CD8-positive, alpha-beta memory T cell (primary cell): Measurements from ENCODE around the gene ZFAND3. TPM values are rescaled to one million over a fixed set of nuclear protein-coding genes. Genes with fewer than 3 reads are reported as not detected.

Experiments
- CTCF ChIA-PET: fragments of 350-600 bp; sonication (Branson Sonifier 250); formaldehyde crosslinking; loops from one replicate; lab custom pipeline; 2021; ENCODE audit warnings: antibody characterized with exemption; lab: Charles Lee
- POLR2A ChIA-PET: fragments of 350-600 bp; sonication (Branson Sonifier 250); formaldehyde crosslinking; loops from one replicate; lab custom pipeline; 2021; ENCODE audit warnings: antibody characterized with exemption; lab: Charles Lee
- DNase-seq, 5 donors: peaks; one replicate each; pipeline versions ENCODE4 v3.0.0 to v3.0.0-alpha.2; 2020 to 2022; ENCODE audit warnings: mixed read lengths in 1 of 5
- H3K27ac ChIP-seq: one replicate; pipeline ENCODE4 v1.7.0; 2013; ENCODE audit warnings: low read depth, mild to moderate bottlenecking, low read length, moderate library complexity
- H3K27me3 ChIP-seq: 2 replicates; pipeline ENCODE4 v1.7.0; 2013; ENCODE audit warnings: low read length, mild to moderate bottlenecking; ENCODE audit not compliant: insufficient read depth, poor library complexity, severe bottlenecking
- H3K36me3 ChIP-seq: 2 replicates; pipeline ENCODE4 v1.7.0; 2013; ENCODE audit warnings: mild to moderate bottlenecking, low read length, moderate library complexity; ENCODE audit not compliant: insufficient read depth
- H3K4me1 ChIP-seq: 2 replicates; pipeline ENCODE4 v1.7.0; 2013; ENCODE audit warnings: mild to moderate bottlenecking, low read length, moderate library complexity; ENCODE audit not compliant: insufficient read depth
- H3K4me3 ChIP-seq: 2 replicates; pipeline ENCODE4 v1.7.0; 2013; ENCODE audit warnings: mild to moderate bottlenecking, low read length
- H3K9me3 ChIP-seq: 2 replicates; pipeline ENCODE4 v1.7.0; 2013; ENCODE audit warnings: mild to moderate bottlenecking, low read length
- H3K27ac Mint-ChIP-seq, 8 donors: one replicate each; pipeline ENCODE4 v1.8.0; 2020 to 2021; ENCODE audit warnings: mixed read lengths in 8 of 8, mild to moderate bottlenecking in 6 of 8, inconsistent platforms in 3 of 8, moderate library complexity in 3 of 8
- H3K27me3 Mint-ChIP-seq, 2 donors: one replicate each; pipeline ENCODE4 v1.8.0; 2020 to 2021; ENCODE audit warnings: mixed read lengths in 2 of 2, mild to moderate bottlenecking in 1 of 2, moderate library complexity in 1 of 2
- H3K36me3 Mint-ChIP-seq, 3 donors: one replicate each; pipeline ENCODE4 v1.8.0; 2020 to 2021; ENCODE audit warnings: mixed read lengths in 3 of 3, inconsistent platforms in 1 of 3, mild to moderate bottlenecking in 1 of 3
- H3K4me1 Mint-ChIP-seq, 3 donors: one replicate each; pipeline ENCODE4 v1.8.0; 2020 to 2021; ENCODE audit warnings: mixed read lengths in 3 of 3, inconsistent platforms in 1 of 3, mild to moderate bottlenecking in 1 of 3
- H3K4me3 Mint-ChIP-seq, 7 donors: one replicate each; pipeline ENCODE4 v1.8.0; 2020 to 2021; ENCODE audit warnings: mixed read lengths in 7 of 7, mild to moderate bottlenecking in 6 of 7, moderate library complexity in 4 of 7, inconsistent platforms in 2 of 7
- H3K9me3 Mint-ChIP-seq, 5 donors: one replicate each; pipeline ENCODE4 v1.8.0; 2020 to 2022; ENCODE audit warnings: mixed read lengths in 5 of 5, mild to moderate bottlenecking in 3 of 5, moderate library complexity in 2 of 5, inconsistent platforms in 1 of 5
- polyA plus RNA-seq: library from polyadenylated mRNA; unstranded; fragments of 300-500 nt; fragmentation: Illumina TruSeq; gene quantifications from one replicate; pipeline ENCODE4 v1.2.3, GENCODE V29; 2021
- total RNA-seq, 2 experiments: library from RNA; stranded (reverse); gene quantifications; one replicate each; pipeline ENCODE4 v1.2.3, GENCODE V29; 2021

Gene ZFAND3
- total and polyA plus RNA-seq, 3 experiments from 2014 or later = 5.2 to 29.4 (median 29.1) TPM

DNA sequence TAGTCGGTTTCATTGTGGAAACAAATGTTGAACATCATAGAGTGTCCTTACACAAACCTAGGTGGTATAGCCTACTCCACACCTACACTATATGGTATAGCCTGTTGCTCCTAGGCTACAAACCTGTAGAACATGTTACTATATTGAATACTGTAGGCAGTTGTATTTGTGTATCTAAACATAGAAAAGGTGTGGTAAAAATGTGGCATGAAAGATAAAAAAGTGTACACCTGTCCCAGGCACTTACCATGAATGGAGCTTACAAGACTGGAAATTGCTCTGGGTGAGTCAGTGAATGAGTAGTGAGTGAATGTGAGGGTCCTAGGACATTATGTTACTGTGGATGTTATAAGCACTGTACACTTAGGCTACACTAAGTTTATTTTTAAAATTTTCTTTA is 103.0 kb downstream of the ZFAND3 start:
- Histone ChIP-seq H3K9me3 (no peaks in the 10 kb centered on the region), H3K4me3 (no peak overlapping the region), H3K36me3 (no peaks in the 10 kb centered on the region), H3K27me3 (no peaks in the 10 kb centered on the region), H3K27ac (no peak overlapping the region), H3K4me1 (peaks cover 20% of the 10 kb centered on the region)
- ChIA-PET POLR2A (no interaction called here), CTCF (no interaction called here)
- Mint-ChIP-seq H3K9me3 (no peaks in the 10 kb centered on the region), H3K27ac (peak overlapping the region in 2 of 8 donors; percentile 11 to 54), H3K36me3 (peaks cover 0 to 8% (median 4%) of the 10 kb centered on the region in 3 donors), H3K4me3 (no peak overlapping the region), H3K27me3 (no peaks in the 10 kb centered on the region), H3K4me1 (peaks cover 57 to 82% (median 80%) of the 10 kb centered on the region in 3 donors)
- no peak for DNase-seq

DNA sequence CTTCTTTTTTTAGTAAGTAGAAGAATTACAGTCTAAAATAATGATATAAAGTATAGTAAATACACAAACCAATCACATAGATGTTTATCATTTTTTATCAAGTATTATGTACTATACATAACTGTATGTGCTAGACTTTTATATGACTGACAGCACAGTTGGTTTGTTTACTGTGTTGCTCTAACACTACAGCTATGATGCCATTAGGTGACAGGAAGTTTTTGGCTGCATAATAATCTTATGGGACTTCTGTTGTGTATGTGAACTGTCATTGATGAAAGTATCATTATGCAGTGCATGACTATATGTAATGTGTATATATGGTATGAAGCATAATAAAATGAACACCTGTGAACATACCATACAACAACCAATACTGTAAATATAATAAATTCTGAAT is 104.0 kb downstream of the ZFAND3 start:
- POLR2A ChIA-PET = interaction anchor here (0.6 kb wide), 3 partner anchors 63 to 484 kb away, joined by 3 to 5 read pairs (median 4); no protein-coding TSS in a partner anchor
- CTCF ChIA-PET = no interaction called here
- H3K4me1 Mint-ChIP-seq = peaks cover 55 to 81% (median 78%) of the 10 kb centered on the region in 3 donors

DNA sequence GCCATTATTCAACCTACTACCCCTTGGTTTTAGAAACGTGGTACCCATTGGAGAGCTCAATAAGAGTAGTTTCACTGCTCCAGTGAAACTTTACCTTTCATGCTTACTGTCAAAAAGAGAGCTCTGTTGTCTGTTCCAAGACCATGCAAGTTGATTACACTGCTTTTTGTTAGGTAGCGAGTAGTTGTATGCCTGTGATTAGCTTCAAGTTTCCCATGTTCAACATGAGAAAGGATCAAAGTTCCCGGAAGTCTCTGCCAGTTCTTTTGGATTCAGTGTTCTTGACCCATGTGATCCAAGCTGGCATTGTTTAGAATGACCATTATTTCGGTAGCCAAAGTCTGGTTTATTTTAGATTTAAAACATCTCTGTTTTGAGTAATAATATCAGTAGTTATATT is 107.1 kb downstream of the ZFAND3 start:
- Histone ChIP-seq H3K27ac (no peak overlapping the region), H3K27me3 (no peaks in the 10 kb centered on the region), H3K36me3 (no peaks in the 10 kb centered on the region), H3K4me3 (no peak overlapping the region), H3K4me1 (peaks cover 28% of the 10 kb centered on the region), H3K9me3 (no peaks in the 10 kb centered on the region)
- Mint-ChIP-seq H3K27ac (peak overlapping the region in 1 of 8 donors; percentile 65), H3K4me3 (no peak overlapping the region), H3K9me3 (no peaks in the 10 kb centered on the region), H3K4me1 (peaks cover 56 to 85% (median 80%) of the 10 kb centered on the region in 3 donors), H3K27me3 (no peaks in the 10 kb centered on the region), H3K36me3 (peaks cover 0 to 12% (median 5%) of the 10 kb centered on the region in 3 donors)
- CTCF ChIA-PET = no interaction called here
- no peak for DNase-seq
- POLR2A ChIA-PET = no interaction called here

More for the DNA sequence above, 104.0 kb downstream of the ZFAND3 start:
- Mint-ChIP-seq H3K4me3 (no peak overlapping the region), H3K27me3 (no peaks in the 10 kb centered on the region), H3K27ac (peak overlapping the region in 1 of 8 donors; percentile 33), H3K36me3 (peaks cover 0 to 5% (median 4%) of the 10 kb centered on the region in 3 donors), H3K9me3 (no peaks in the 10 kb centered on the region)
- no peak for DNase-seq
- H3K27me3 ChIP-seq = no peaks in the 10 kb centered on the region
- H3K36me3 ChIP-seq = no peaks in the 10 kb centered on the region
- peaks cover 20% of the 10 kb centered on the region for H3K4me1 ChIP-seq
- H3K9me3 ChIP-seq = no peaks in the 10 kb centered on the region
- no peak overlapping the region for H3K4me3 ChIP-seq
- no peak overlapping the region for H3K27ac ChIP-seq

DNA sequence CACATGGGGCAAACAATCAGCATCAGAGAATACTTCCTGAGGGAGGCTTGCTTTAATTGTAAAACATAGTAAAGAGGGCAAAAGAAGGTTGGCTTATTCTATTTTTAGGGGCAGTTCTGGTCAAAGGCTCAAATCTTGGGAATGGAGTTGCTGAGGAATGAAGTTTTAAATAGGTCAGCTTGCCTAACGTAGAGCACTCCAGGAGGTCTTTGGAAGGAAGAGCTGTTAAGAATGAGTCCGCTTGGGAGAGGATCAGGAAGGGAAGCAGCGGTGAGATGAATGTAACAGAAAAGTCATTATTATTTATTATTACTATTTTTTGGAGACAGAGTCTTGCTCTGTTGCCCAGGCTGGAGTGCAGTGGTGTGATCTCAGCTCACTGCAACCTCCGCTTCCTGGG is 108.7 kb downstream of the ZFAND3 start:
- peaks cover 0 to 12% (median 5%) of the 10 kb centered on the region in 3 donors for H3K36me3 Mint-ChIP-seq
- peaks cover 22% of the 10 kb centered on the region for H3K4me1 ChIP-seq
- no peaks in the 10 kb centered on the region for H3K9me3 ChIP-seq
- CTCF ChIA-PET = no interaction called here
- H3K4me3 Mint-ChIP-seq = peak overlapping the region in 1 of 7 donors; percentile 28
- DNase-seq = no peak
- peaks cover 56 to 81% (median 78%) of the 10 kb centered on the region in 3 donors for H3K4me1 Mint-ChIP-seq
- peak overlapping the region in 1 of 8 donors; percentile 55 for H3K27ac Mint-ChIP-seq
- H3K9me3 Mint-ChIP-seq = no peaks in the 10 kb centered on the region
- no peaks in the 10 kb centered on the region for H3K36me3 ChIP-seq
- no peaks in the 10 kb centered on the region for H3K27me3 ChIP-seq
- H3K4me3 ChIP-seq = no peak overlapping the region
- H3K27ac ChIP-seq = no peak overlapping the region
- POLR2A ChIA-PET = no interaction called here
- no peaks in the 10 kb centered on the region for H3K27me3 Mint-ChIP-seq

DNA sequence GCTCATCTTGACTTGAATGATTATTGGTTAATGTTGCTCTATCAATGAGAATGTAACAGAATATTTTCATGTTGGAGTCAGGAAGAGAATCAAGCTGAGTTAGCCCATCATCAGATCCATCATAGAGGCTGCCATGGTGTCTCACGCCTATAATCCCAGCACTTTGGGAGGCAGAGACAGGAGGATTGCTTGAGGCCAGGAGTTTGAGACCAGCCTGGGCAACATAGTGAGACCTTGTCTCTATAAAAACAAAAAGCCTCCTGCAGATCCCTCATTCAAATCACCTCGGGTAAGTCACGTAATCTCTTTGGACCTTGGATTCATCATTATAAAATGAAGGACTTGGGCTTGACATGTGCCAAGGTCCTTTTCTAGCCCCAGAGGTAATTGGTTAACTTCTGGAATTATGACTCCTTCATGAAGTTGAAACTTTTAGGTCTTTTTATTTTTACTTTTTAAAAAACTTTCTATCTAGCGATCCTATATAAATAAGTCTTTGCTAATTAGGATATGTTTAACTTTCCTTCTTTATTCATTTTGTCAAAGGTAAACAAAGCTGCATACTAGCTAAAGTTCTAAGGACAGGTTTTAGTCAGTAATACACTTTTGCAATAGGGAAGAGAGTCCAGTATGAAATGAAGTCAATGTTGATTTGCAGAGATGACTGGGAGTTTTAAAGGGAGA is 110.9 kb downstream of the ZFAND3 start:
- Histone ChIP-seq H3K27ac (no peak overlapping the region), H3K36me3 (no peaks in the 10 kb centered on the region), H3K27me3 (no peaks in the 10 kb centered on the region), H3K4me3 (no peak overlapping the region), H3K4me1 (peaks cover 9% of the 10 kb centered on the region), H3K9me3 (no peaks in the 10 kb centered on the region)
- Mint-ChIP-seq H3K4me3 (no peak overlapping the region), H3K36me3 (peaks cover 0 to 17% (median 8%) of the 10 kb centered on the region in 3 donors), H3K27me3 (no peaks in the 10 kb centered on the region), H3K27ac (peak overlapping the region in 4 of 8 donors; percentile 7 to 66 (median 20)), H3K4me1 (peaks cover 46 to 71% (median 69%) of the 10 kb centered on the region in 3 donors), H3K9me3 (no peaks in the 10 kb centered on the region)
- ChIA-PET CTCF (no interaction called here), POLR2A (interaction anchor here (0.6 to 1.3 kb wide), 2 partner anchors 12 to 111 kb away, joined by 3 read pairs; partner anchors contain the start of gene ZFAND3)
- no peak for DNase-seq

DNA sequence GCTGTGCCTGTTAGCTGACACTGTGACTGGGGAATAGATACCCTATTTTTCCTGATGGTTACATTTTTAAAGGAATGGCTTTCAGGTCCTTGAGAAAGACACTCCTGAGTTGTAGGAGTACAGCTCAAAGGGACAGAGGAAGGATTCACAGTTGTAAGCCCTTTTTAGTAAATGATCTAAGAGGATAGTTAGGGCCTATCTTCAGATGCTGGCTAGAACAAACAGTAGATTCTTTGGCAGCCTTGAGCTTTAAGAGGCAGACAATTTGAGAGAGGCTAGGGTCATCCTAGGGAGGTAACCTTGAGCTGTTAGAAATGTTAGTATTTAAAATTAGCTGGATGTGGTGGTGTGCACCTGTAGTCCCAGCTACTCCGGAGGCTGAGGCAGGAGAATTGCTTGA is 111.5 kb downstream of the ZFAND3 start:
- H3K4me3 ChIP-seq = no peak overlapping the region
- no peak overlapping the region for H3K4me3 Mint-ChIP-seq
- ChIA-PET CTCF (no interaction called here), POLR2A (no interaction called here)
- no peaks in the 10 kb centered on the region for H3K27me3 Mint-ChIP-seq
- H3K4me1 ChIP-seq = peaks cover 14% of the 10 kb centered on the region
- H3K4me1 Mint-ChIP-seq = peaks cover 48 to 73% (median 71%) of the 10 kb centered on the region in 3 donors
- DNase-seq = no peak
- no peaks in the 10 kb centered on the region for H3K36me3 ChIP-seq
- no peak overlapping the region for H3K27ac ChIP-seq
- no peaks in the 10 kb centered on the region for H3K9me3 ChIP-seq
- H3K9me3 Mint-ChIP-seq = no peaks in the 10 kb centered on the region
- H3K27ac Mint-ChIP-seq = peak overlapping the region in 4 of 8 donors; percentile 7 to 66 (median 20)
- peaks cover 0 to 17% (median 8%) of the 10 kb centered on the region in 3 donors for H3K36me3 Mint-ChIP-seq
- no peaks in the 10 kb centered on the region for H3K27me3 ChIP-seq

DNA sequence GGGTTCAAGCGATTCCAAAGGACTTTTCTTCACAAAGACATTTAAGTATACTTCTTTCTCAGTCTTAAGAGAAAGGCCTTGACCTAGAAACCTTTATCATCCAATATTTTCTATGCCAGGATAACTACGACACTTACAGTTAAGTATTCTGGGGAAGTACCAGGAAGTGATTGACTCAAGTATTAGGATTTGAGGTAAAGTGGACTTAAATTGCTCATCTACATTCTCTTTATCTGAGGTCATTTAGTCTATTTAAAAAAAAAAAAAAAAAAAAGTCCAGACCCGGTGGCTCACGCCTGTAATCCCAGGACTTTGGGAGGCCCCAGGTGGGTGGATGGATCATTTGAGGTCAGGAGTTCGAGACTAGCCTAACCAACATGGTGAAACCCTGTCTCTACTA is 114.7 kb downstream of the ZFAND3 start:
- DNase-seq = no peak
- CTCF ChIA-PET = no interaction called here
- Histone ChIP-seq H3K27ac (no peak overlapping the region), H3K27me3 (no peaks in the 10 kb centered on the region), H3K9me3 (no peaks in the 10 kb centered on the region), H3K4me1 (peaks cover 22% of the 10 kb centered on the region), H3K4me3 (no peak overlapping the region), H3K36me3 (no peaks in the 10 kb centered on the region)
- H3K4me3 Mint-ChIP-seq = no peak overlapping the region
- H3K27me3 Mint-ChIP-seq = no peaks in the 10 kb centered on the region
- H3K27ac Mint-ChIP-seq = no peak overlapping the region
- H3K36me3 Mint-ChIP-seq = peaks cover 0 to 18% (median 10%) of the 10 kb centered on the region in 3 donors
- POLR2A ChIA-PET = no interaction called here
- peaks cover 56 to 76% (median 70%) of the 10 kb centered on the region in 3 donors for H3K4me1 Mint-ChIP-seq
- H3K9me3 Mint-ChIP-seq = no peaks in the 10 kb centered on the region

DNA sequence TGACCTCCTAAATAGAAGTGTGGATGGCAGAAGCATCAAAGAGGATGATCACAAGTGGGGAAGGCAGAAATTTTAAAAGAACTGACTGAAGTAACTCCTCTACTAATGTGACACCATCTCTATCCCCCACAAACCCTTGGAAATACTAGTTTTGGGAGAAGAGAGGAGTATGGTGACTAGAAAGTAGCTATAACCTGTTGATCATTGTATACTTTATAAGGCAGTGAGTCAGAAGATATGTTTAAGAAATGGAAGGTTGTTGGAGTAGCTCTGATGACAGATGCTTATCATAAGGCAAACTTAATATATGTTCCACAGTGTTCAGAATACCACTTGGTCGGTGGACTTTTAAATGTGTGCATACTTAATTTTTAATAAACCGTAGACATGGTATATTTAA is 116.6 kb downstream of the ZFAND3 start:
- H3K4me3 ChIP-seq = no peak overlapping the region
- no peaks in the 10 kb centered on the region for H3K27me3 ChIP-seq
- peaks cover 13% of the 10 kb centered on the region for H3K4me1 ChIP-seq
- Mint-ChIP-seq H3K36me3 (peaks cover 0 to 9% (median 5%) of the 10 kb centered on the region in 3 donors), H3K27ac (peak overlapping the region in 5 of 8 donors; percentile 16 to 62 (median 56)), H3K9me3 (no peaks in the 10 kb centered on the region), H3K4me3 (no peak overlapping the region), H3K27me3 (no peaks in the 10 kb centered on the region), H3K4me1 (peaks cover 51 to 64% (median 62%) of the 10 kb centered on the region in 3 donors)
- H3K27ac ChIP-seq = no peak overlapping the region
- POLR2A ChIA-PET = no interaction called here
- H3K36me3 ChIP-seq = no peaks in the 10 kb centered on the region
- no peak for DNase-seq
- no peaks in the 10 kb centered on the region for H3K9me3 ChIP-seq
- CTCF ChIA-PET = no interaction called here
